ENCODE measurements around the gene SLC35D1.
A peak's percentile ranks its signal among the peaks of the same experiment; 100 is the strongest.
"Not testable (repeated sequence)": the region's sequence is repeated elsewhere in the genome, so short reads cannot be mapped to it uniquely, and the experiment has no call there.

The SLC35D1 gene

GRCh38 chr1:67053785-67054772 is at the start of gene SLC35D1:
TSS of gene SLC35D1 (minus strand) at chr1:67054148. CDS start at chr1:67054013, 135 bp downstream.
- DNase-seq (ENCODE audit: low read depth in 2 of 3, low spot score in 2 of 3) = peak; percentile 49 to 67 (median 57)

GRCh38 chr1:67103548-67103947 is 49.6 kb upstream of the SLC35D1 start:
- no peak for DNase-seq (ENCODE audit: low read depth in 2 of 3, low spot score in 2 of 3)

GRCh38 chr1:67100833-67101232 is 46.9 kb upstream of the SLC35D1 start:
- no peak for DNase-seq (ENCODE audit: low read depth in 2 of 3, low spot score in 2 of 3)

GRCh38 chr1:67097305-67097704 is 43.4 kb upstream of the SLC35D1 start:
- no peak for DNase-seq (ENCODE audit: low read depth in 2 of 3, low spot score in 2 of 3)

GRCh38 chr1:67094191-67094590 is 40.2 kb upstream of the SLC35D1 start:
- DNase-seq (ENCODE audit: low read depth in 2 of 3, low spot score in 2 of 3) = no peak

GRCh38 chr1:67089685-67090208 is 35.8 kb upstream of the SLC35D1 start:
- no peak for DNase-seq (ENCODE audit: low read depth in 2 of 3, low spot score in 2 of 3)

GRCh38 chr1:67088440-67088839 is 34.5 kb upstream of the SLC35D1 start:
- no peak for DNase-seq (ENCODE audit: low read depth in 2 of 3, low spot score in 2 of 3)

- DNase-seq (ENCODE audit: low read depth in 2 of 3, low spot score in 2 of 3) = no peak
Observed at GRCh38 chr1:67085326-67085725, 31.4 kb upstream of the SLC35D1 start.

- no peak for DNase-seq (ENCODE audit: low read depth in 2 of 3, low spot score in 2 of 3)
Observed at GRCh38 chr1:67084765-67085318, 30.9 kb upstream of the SLC35D1 start.

GRCh38 chr1:67078291-67078690 is 24.3 kb upstream of the SLC35D1 start:
- no peak for DNase-seq (ENCODE audit: low read depth in 2 of 3, low spot score in 2 of 3)

GRCh38 chr1:67077593-67077992 is 23.6 kb upstream of the SLC35D1 start:
- no peak for DNase-seq (ENCODE audit: low read depth in 2 of 3, low spot score in 2 of 3)

GRCh38 chr1:67072749-67073148 is 18.8 kb upstream of the SLC35D1 start:
- DNase-seq (ENCODE audit: low read depth in 2 of 3, low spot score in 2 of 3) = no peak

GRCh38 chr1:67067655-67068054 is 13.7 kb upstream of the SLC35D1 start:
- not testable (repeated sequence) for DNase-seq (ENCODE audit: low read depth in 2 of 3, low spot score in 2 of 3)

GRCh38 chr1:67062412-67062811 is 8.5 kb upstream of the SLC35D1 start:
- no peak for DNase-seq (ENCODE audit: low read depth in 2 of 3, low spot score in 2 of 3)

- DNase-seq (ENCODE audit: low read depth in 2 of 3, low spot score in 2 of 3) = no peak
Observed at GRCh38 chr1:67061266-67061665, 7.3 kb upstream of the SLC35D1 start.

GRCh38 chr1:67060811-67061218 is 6.9 kb upstream of the SLC35D1 start:
- no peak for DNase-seq (ENCODE audit: low read depth in 2 of 3, low spot score in 2 of 3)

- no peak for DNase-seq (ENCODE audit: low read depth in 2 of 3, low spot score in 2 of 3)
Observed at GRCh38 chr1:67059346-67059745, 5.4 kb upstream of the SLC35D1 start.

GRCh38 chr1:67058761-67059160 is 4.8 kb upstream of the SLC35D1 start:
- no peak for DNase-seq (ENCODE audit: low read depth in 2 of 3, low spot score in 2 of 3)

GRCh38 chr1:67058242-67058641 is 4.3 kb upstream of the SLC35D1 start:
- DNase-seq (ENCODE audit: low read depth in 2 of 3, low spot score in 2 of 3) = no peak

GRCh38 chr1:67053535-67053784 is 488 bp downstream of the SLC35D1 start:
- peak in 1 of 3 experiments; percentile 27 for DNase-seq (ENCODE audit: low read depth in 2 of 3, low spot score in 2 of 3)

- DNase-seq (ENCODE audit: low read depth in 2 of 3, low spot score in 2 of 3) = no peak
Observed at GRCh38 chr1:67052741-67053534, 1.0 kb downstream of the SLC35D1 start.

- no peak for DNase-seq (ENCODE audit: low read depth in 2 of 3, low spot score in 2 of 3)
Observed at GRCh38 chr1:67051196-67051595, 2.8 kb downstream of the SLC35D1 start.

All from activated CD8-positive, alpha-beta memory T cell treated with anti-CD3 and anti-CD28 coated beads for 48 hours (primary cell).